A172 (cell line): Measurements from ENCODE around the gene SEC63. TPM values are rescaled to one million over a fixed set of nuclear protein-coding genes. Genes with fewer than 3 reads are reported as not detected.

Experiments used
- DNase-seq: peaks from one replicate; pipeline ENCODE4 v3.0.0-alpha.2; 2015; ENCODE audit warnings: low spot score
- total RNA-seq: library from RNA; depleted of rRNA; stranded (reverse); fragments of >200 nt; shearing (Covaris generic); gene quantifications from 2 replicates; pipeline ENCODE4 v1.2.3, GENCODE V29; 2014; rRNA removed

The SEC63 gene
- total RNA-seq, 1 experiment from 2014 or later = 18.7 TPM

GRCh38 chr6:107819217-107819616, 138.8 kb downstream of the SEC63 start:
- DNase-seq = no peak

GRCh38 chr6:107818272-107818671, 139.7 kb downstream of the SEC63 start:
- no peak for DNase-seq

GRCh38 chr6:107817784-107818183, 140.2 kb downstream of the SEC63 start:
- DNase-seq = no peak

Other genes with a start within 250 kb of the SEC63 start
- not detected in 2 replicates for gene SCML4, start 133.9 kb downstream of the SEC63 start, total RNA-seq
- 66.4 and 70.3 TPM in 2 replicates for gene OSTM1, start 116.5 kb upstream of the SEC63 start, total RNA-seq
- gene NR2E1, start 207.8 kb upstream of the SEC63 start, total RNA-seq = 0.05 TPM in 1 of 2 replicates, not detected in the other